NCI-H187 (cell line): Measurements from ENCODE around the gene COX7C.

Experiments
- DNase-seq, 2 experiments: peaks; one replicate each; lab custom pipeline; 2025; lab: John Stamatoyannopoulos, UW

Gene COX7C

DNA sequence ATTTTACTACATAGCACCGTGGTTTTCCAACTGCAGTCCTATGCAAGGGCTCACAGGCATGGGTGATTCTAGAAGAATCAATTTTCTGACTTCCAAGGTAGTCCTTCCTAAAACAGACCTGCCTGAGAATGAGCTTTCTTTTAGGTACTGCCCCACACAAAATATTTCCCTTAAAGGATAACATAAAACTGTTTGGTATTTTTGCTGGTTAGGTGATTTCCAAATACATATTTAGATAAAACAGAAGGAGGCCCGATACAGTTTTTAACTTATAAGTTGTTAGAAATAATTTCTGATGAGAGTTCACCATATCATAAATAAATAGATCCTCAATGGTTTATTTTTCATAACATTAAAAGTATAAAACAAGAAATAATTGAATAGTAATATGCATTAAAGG is 46.4 kb downstream of the COX7C start:
- DNase-seq = no peak

DNA sequence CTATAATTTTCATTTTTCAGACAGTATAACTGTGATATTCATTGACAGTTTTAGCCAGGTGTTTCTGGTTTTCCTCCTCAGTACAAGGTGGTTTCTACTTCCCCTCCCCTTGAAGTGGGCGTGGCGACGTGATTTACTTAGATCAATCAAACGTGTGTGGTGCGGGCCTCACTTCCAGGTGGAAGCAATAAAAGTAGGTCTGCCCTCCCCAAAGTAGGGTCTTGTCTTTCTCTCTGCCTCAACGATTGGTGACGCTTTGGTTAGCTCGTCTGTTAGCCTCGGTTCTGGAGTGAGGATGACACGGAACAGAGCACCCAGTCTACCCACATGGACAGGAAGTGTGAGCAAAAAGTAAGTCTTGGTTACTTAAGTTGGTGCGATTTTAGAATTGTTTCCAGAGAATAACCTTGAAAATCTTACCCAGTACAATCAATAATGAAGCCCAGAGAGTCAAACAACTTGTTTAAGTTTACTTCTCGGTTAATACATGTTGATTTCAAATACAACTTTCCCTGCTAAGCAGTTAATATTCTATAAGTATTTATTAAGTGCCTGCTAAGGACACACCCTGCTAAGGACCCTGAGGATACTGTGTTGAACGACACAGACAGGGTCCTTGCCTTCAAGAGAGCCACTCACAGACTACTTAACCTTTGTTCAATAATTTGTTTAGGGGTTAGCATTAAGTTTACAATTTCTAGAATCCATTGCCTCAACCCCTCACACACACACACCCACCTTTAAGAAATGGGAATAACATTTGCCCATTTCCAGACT is 48.4 kb downstream of the COX7C start:
- no peak for DNase-seq

DNA sequence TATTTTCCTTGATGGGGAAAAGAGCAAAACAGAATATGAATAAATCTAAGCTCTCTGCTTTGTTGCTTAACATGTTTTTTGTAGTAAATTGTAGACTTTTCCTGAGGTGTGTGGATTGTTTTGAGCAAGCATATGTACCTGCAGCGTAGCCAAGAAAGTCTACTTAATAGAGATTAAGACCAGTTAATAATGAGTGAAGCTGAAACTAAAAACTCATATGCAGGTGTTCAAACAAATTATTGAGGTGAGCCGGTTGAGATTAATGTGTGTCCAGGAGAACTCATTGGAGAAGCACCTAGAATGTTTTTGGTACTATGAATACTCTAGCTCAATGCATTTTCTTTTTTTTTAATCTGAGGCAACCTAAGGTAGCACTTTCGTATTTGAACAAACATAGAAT is 49.2 kb downstream of the COX7C start:
- no peak for DNase-seq
